HUES64 (cell line): ENCODE results near the gene ATRNL1.
"Not testable (repeated sequence)": the region's sequence is repeated elsewhere in the genome, so short reads cannot be mapped to it uniquely, and the experiment has no call there.

ENCODE experiments used
- H3K27ac ChIP-seq: 2 replicates; pipeline ENCODE4 v1.7.0; 2013; ENCODE audit warnings: low read depth, low read length, inconsistent platforms
- H3K27me3 ChIP-seq: 2 replicates; pipeline ENCODE4 v1.6.1; 2013; ENCODE audit warnings: mild to moderate bottlenecking, low read length; ENCODE audit not compliant: insufficient read depth
- H3K36me3 ChIP-seq: 2 replicates; pipeline ENCODE4 v1.6.1; 2013; ENCODE audit warnings: mild to moderate bottlenecking, low read length; ENCODE audit not compliant: insufficient read depth
- H3K4me1 ChIP-seq: 2 replicates; pipeline ENCODE4 v1.6.1; 2013; ENCODE audit warnings: mild to moderate bottlenecking, low read length, moderate library complexity; ENCODE audit not compliant: insufficient read depth
- H3K4me3 ChIP-seq: 2 replicates; pipeline ENCODE4 v1.5.1; 2013; ENCODE audit warnings: mild to moderate bottlenecking, low read length, moderate library complexity
- H3K9ac ChIP-seq: 2 replicates; pipeline ENCODE4 v1.6.1; 2013; ENCODE audit warnings: mild to moderate bottlenecking, low read depth, low read length
- H3K9me3 ChIP-seq: 2 replicates; pipeline ENCODE4 v1.6.1; 2013; ENCODE audit warnings: low read depth, low read length; ENCODE audit not compliant: insufficient read depth
- WGBS: fragments of 150-250, 120-280 bp; methylation state at CpG from one replicate; pipeline ENCODE4 v1.1.7; 2013; ENCODE audit warnings: missing lambda C conversion rate; 5-methylcytosine and 5-hydroxymethylcytosine counted together

The ATRNL1 gene

GRCh38 chr10:115219203-115219602 is 126.0 kb downstream of the ATRNL1 start:
- Histone ChIP-seq H3K4me3 (no peak overlapping the region), H3K9ac (no peak overlapping the region), H3K9me3 (no peaks in the 10 kb centered on the region), H3K4me1 (no peaks in the 10 kb centered on the region), H3K36me3 (no peaks in the 10 kb centered on the region), H3K27ac (no peak overlapping the region), H3K27me3 (no peaks in the 10 kb centered on the region)
- WGBS = 89% methylated on average over 2 of the region's 3 CpGs

- no peaks in the 10 kb centered on the region for H3K9me3 ChIP-seq
- no peaks in the 10 kb centered on the region for H3K27me3 ChIP-seq
- H3K9ac ChIP-seq = no peak overlapping the region
- no peak overlapping the region for H3K4me3 ChIP-seq
- H3K4me1 ChIP-seq = no peaks in the 10 kb centered on the region
- H3K36me3 ChIP-seq = no peaks in the 10 kb centered on the region
- no peak overlapping the region for H3K27ac ChIP-seq
Observed at GRCh38 chr10:115222039-115222438, 128.9 kb downstream of the ATRNL1 start.

- Histone ChIP-seq H3K9ac (no peak overlapping the region), H3K9me3 (no peaks in the 10 kb centered on the region), H3K27me3 (no peaks in the 10 kb centered on the region), H3K4me3 (no peak overlapping the region), H3K27ac (no peak overlapping the region), H3K36me3 (no peaks in the 10 kb centered on the region), H3K4me1 (no peaks in the 10 kb centered on the region)
- WGBS = 100% methylated on average over 2 of the region's 2 CpGs
Observed at GRCh38 chr10:115239761-115240160, 146.6 kb downstream of the ATRNL1 start.

- no peaks in the 10 kb centered on the region for H3K27me3 ChIP-seq
- H3K27ac ChIP-seq = no peak overlapping the region
- no peaks in the 10 kb centered on the region for H3K9me3 ChIP-seq
- WGBS = 93% methylated on average over 3 of the region's 3 CpGs
- H3K9ac ChIP-seq = no peak overlapping the region
- no peaks in the 10 kb centered on the region for H3K36me3 ChIP-seq
- no peak overlapping the region for H3K4me3 ChIP-seq
- H3K4me1 ChIP-seq = no peaks in the 10 kb centered on the region
Observed at GRCh38 chr10:115250784-115251183, 157.6 kb downstream of the ATRNL1 start.

GRCh38 chr10:115253765-115254164 is 160.6 kb downstream of the ATRNL1 start:
- H3K36me3 ChIP-seq, H3K4me1 ChIP-seq, H3K27ac ChIP-seq, H3K9me3 ChIP-seq, H3K27me3 ChIP-seq, H3K9ac ChIP-seq, H3K4me3 ChIP-seq: not testable (repeated sequence)
- 85% methylated on average over 1 of the region's 1 CpG for WGBS

- Histone ChIP-seq H3K9ac (no peak overlapping the region), H3K9me3 (no peaks in the 10 kb centered on the region), H3K36me3 (no peaks in the 10 kb centered on the region), H3K4me1 (no peaks in the 10 kb centered on the region), H3K27ac (no peak overlapping the region), H3K27me3 (no peaks in the 10 kb centered on the region), H3K4me3 (no peak overlapping the region)
- 91% methylated on average over 2 of the region's 3 CpGs for WGBS
Observed at GRCh38 chr10:115272482-115272881, 179.3 kb downstream of the ATRNL1 start.

GRCh38 chr10:115278294-115278693 is 185.1 kb downstream of the ATRNL1 start:
- H3K4me3 ChIP-seq = no peak overlapping the region
- no peaks in the 10 kb centered on the region for H3K27me3 ChIP-seq
- H3K9ac ChIP-seq = no peak overlapping the region
- H3K9me3 ChIP-seq = no peaks in the 10 kb centered on the region
- WGBS = 94% methylated on average over 2 of the region's 2 CpGs
- no peaks in the 10 kb centered on the region for H3K4me1 ChIP-seq
- no peaks in the 10 kb centered on the region for H3K36me3 ChIP-seq
- no peak overlapping the region for H3K27ac ChIP-seq

GRCh38 chr10:115295213-115295805 is 202.1 kb downstream of the ATRNL1 start:
- Histone ChIP-seq H3K36me3 (no peaks in the 10 kb centered on the region), H3K4me3 (no peak overlapping the region), H3K4me1 (peaks cover 7% of the 10 kb centered on the region; the same call in 1 of the 2 replicates), H3K9me3 (peaks cover 8% of the 10 kb centered on the region), H3K9ac (no peak overlapping the region), H3K27ac (no peak overlapping the region), H3K27me3 (no peaks in the 10 kb centered on the region)
- WGBS = 92% methylated on average over 5 of the region's 5 CpGs

- Histone ChIP-seq H3K4me3 (no peak overlapping the region), H3K27me3 (no peaks in the 10 kb centered on the region), H3K4me1 (no peaks in the 10 kb centered on the region), H3K36me3 (no peaks in the 10 kb centered on the region), H3K9ac (no peak overlapping the region), H3K27ac (no peak overlapping the region), H3K9me3 (no peaks in the 10 kb centered on the region)
- 93% methylated on average over 1 of the region's 1 CpG for WGBS
Observed at GRCh38 chr10:115300080-115300479, 206.9 kb downstream of the ATRNL1 start.

GRCh38 chr10:115319669-115320068 is 226.5 kb downstream of the ATRNL1 start:
- WGBS = no CpG with 5 or more reads among the region's 1 CpG
- H3K4me3 ChIP-seq, H3K4me1 ChIP-seq, H3K27ac ChIP-seq, H3K27me3 ChIP-seq, H3K9me3 ChIP-seq, H3K36me3 ChIP-seq, H3K9ac ChIP-seq: not testable (repeated sequence)

- Histone ChIP-seq H3K36me3 (no peaks in the 10 kb centered on the region), H3K9me3 (no peaks in the 10 kb centered on the region), H3K4me1 (no peaks in the 10 kb centered on the region), H3K9ac (no peak overlapping the region), H3K27me3 (no peaks in the 10 kb centered on the region), H3K27ac (no peak overlapping the region), H3K4me3 (no peak overlapping the region)
- WGBS = 92% methylated on average over 1 of the region's 2 CpGs
Observed at GRCh38 chr10:115321360-115321759, 228.2 kb downstream of the ATRNL1 start.

- Histone ChIP-seq H3K9ac (no peak overlapping the region), H3K4me1 (no peaks in the 10 kb centered on the region; the same call in 1 of the 2 replicates), H3K27me3 (no peaks in the 10 kb centered on the region), H3K4me3 (no peak overlapping the region), H3K36me3 (no peaks in the 10 kb centered on the region), H3K27ac (no peak overlapping the region), H3K9me3 (no peaks in the 10 kb centered on the region)
- no CpG with 5 or more reads among the region's 2 CpGs for WGBS
Observed at GRCh38 chr10:115328331-115328730, 235.2 kb downstream of the ATRNL1 start.
